ENCODE data around the gene MRPL55.

Gene MRPL55

GRCh38 chr1:228099331-228099732, 9.8 kb downstream of the MRPL55 start:
- no peak for DNase-seq

GRCh38 chr1:228098323-228098931, 10.7 kb downstream of the MRPL55 start:
- DNase-seq = no peak

- DNase-seq = no peak
Observed at GRCh38 chr1:228097333-228098081, 11.6 kb downstream of the MRPL55 start.

GRCh38 chr1:228096416-228097332, 12.4 kb downstream of the MRPL55 start:
- no peak for DNase-seq

GRCh38 chr1:228095938-228096337, 13.2 kb downstream of the MRPL55 start:
- no peak for DNase-seq

GRCh38 chr1:228095161-228095560, 13.9 kb downstream of the MRPL55 start:
- no peak for DNase-seq

- DNase-seq = no peak
Observed at GRCh38 chr1:228094432-228095016, 14.6 kb downstream of the MRPL55 start.

- no peak for DNase-seq
Observed at GRCh38 chr1:228093050-228093906, 15.8 kb downstream of the MRPL55 start.

- no peak for DNase-seq
Observed at GRCh38 chr1:228092342-228093049, 16.6 kb downstream of the MRPL55 start.

GRCh38 chr1:228091084-228091483, 18.0 kb downstream of the MRPL55 start:
- no peak for DNase-seq

GRCh38 chr1:228090613-228091081, 18.5 kb downstream of the MRPL55 start:
- DNase-seq = no peak

GRCh38 chr1:228089519-228090380, 19.3 kb downstream of the MRPL55 start:
- no peak for DNase-seq

- DNase-seq = no peak
Observed at GRCh38 chr1:228088586-228089498, 20.3 kb downstream of the MRPL55 start.

GRCh38 chr1:228087771-228088251, 21.3 kb downstream of the MRPL55 start:
- peak; percentile 42 for DNase-seq

GRCh38 chr1:228085287-228085951, 23.7 kb downstream of the MRPL55 start:
- no peak for DNase-seq

- no peak for DNase-seq
Observed at GRCh38 chr1:228084797-228085196, 24.3 kb downstream of the MRPL55 start.

GRCh38 chr1:228084325-228084724, 24.8 kb downstream of the MRPL55 start:
- peak; percentile 73 for DNase-seq

GRCh38 chr1:228083871-228084278, 25.2 kb downstream of the MRPL55 start:
- DNase-seq = no peak

Data from activated CD4-positive, alpha-beta T cell treated with anti-CD3 and anti-CD28 coated beads, Interleukin-10, Interleukin-2, amounts not matched to agents 100 ng/mL and 50 ng/mL, durations not matched to agents 16 hours and 8 hours (primary cell).